Cardiac fibroblast (primary cell): Measurements from ENCODE around the gene STX8.

ENCODE experiments used
- DNase-seq, 2 donors: peaks; one replicate each; pipeline versions ENCODE4 v3.0.0 to v3.0.0-alpha.2; 2010; ENCODE audit warnings: low read depth in 2 of 2
- H3K4me3 ChIP-seq, 2 donors: replicated peaks in 1 of 2; 1 replicate in 1 of 2; 2 replicates in 1 of 2; pipeline ENCODE4 v1.5.1; 2011; ENCODE audit warnings: low read depth in 2 of 2, low read length in 2 of 2, mild to moderate bottlenecking in 2 of 2, moderate library complexity in 1 of 2
- CTCF ChIP-seq: IDR thresholded peaks from one replicate; pipeline ENCODE4 v1.5.1; 2011; ENCODE audit warnings: low read depth, mild to moderate bottlenecking, low read length, inconsistent platforms

The STX8 gene

GRCh38 chr17:9256361-9256750 is 319.3 kb downstream of the STX8 start:
- no peak overlapping the region for H3K4me3 ChIP-seq
- no peak for TF ChIP-seq CTCF

GRCh38 chr17:9255833-9256232 is 319.8 kb downstream of the STX8 start:
- DNase-seq = no peak
- no peak for TF ChIP-seq CTCF
- H3K4me3 ChIP-seq = no peak overlapping the region

More at GRCh38 chr17:9256361-9256750, 319.3 kb downstream of the STX8 start:
- no peak for DNase-seq

- no peak for TF ChIP-seq CTCF
- H3K4me3 ChIP-seq = no peak overlapping the region
- DNase-seq = no peak
These were observed 320.8 kb downstream of the STX8 start for GRCh38 chr17:9254841-9255240.

- no peak for DNase-seq
- no peak overlapping the region for H3K4me3 ChIP-seq
- no peak for TF ChIP-seq CTCF
These were observed 322.3 kb downstream of the STX8 start for GRCh38 chr17:9253308-9253707.

- DNase-seq = no peak
- no peak overlapping the region for H3K4me3 ChIP-seq
- TF ChIP-seq CTCF = no peak
These were observed 324.3 kb downstream of the STX8 start for GRCh38 chr17:9251273-9251672.

- no peak for TF ChIP-seq CTCF
- H3K4me3 ChIP-seq = no peak overlapping the region
- no peak for DNase-seq
These were observed 326.2 kb downstream of the STX8 start for GRCh38 chr17:9249245-9249953.
